HepG2 (cell line): ENCODE results near the gene SMOC1. TPM values are rescaled to one million over a fixed set of nuclear protein-coding genes. Genes with fewer than 3 reads are reported as not detected.

Experiments
- EZH2 ChIP-seq: conservative IDR thresholded peaks from 2 replicates; pipeline ENCODE4 v1.6.1; 2012; ENCODE audit warnings: mild to moderate bottlenecking, low read depth, low read length, moderate library complexity
- HNRNPL ChIP-seq: fragments of 200-400 bp; formaldehyde crosslinking; IDR thresholded peaks from 2 replicates; pipeline ENCODE4 v1.6.1; 2017; ENCODE audit warnings: mild to moderate bottlenecking, low read depth, low read length
- IKZF4 ChIP-seq: sonication (generic); formaldehyde crosslinking; IDR thresholded peaks from 2 replicates; pipeline ENCODE4 v1.5.1; 2020; ENCODE audit warnings: borderline replicate concordance, mild to moderate bottlenecking, low read depth, missing genetic modification reagents; ENCODE audit errors: not compliant biosample characterization
- KDM6A ChIP-seq: IDR thresholded peaks from 2 replicates; pipeline ENCODE4 v1.6.1; 2016; ENCODE audit warnings: low read depth
- NFYB ChIP-seq: sonication (generic); formaldehyde crosslinking; IDR thresholded peaks from 2 replicates; pipeline ENCODE4 v1.4.0; 2020; ENCODE audit warnings: missing genetic modification reagents
- NR1H2 ChIP-seq: sonication (generic); formaldehyde crosslinking; IDR thresholded peaks from 2 replicates; pipeline ENCODE4 v1.8.1; 2022; ENCODE audit warnings: low read depth, missing genetic modification reagents, borderline replicate concordance
- PLSCR1 ChIP-seq: sonication (generic); formaldehyde crosslinking; IDR thresholded peaks from 2 replicates; pipeline ENCODE4 v1.5.0; 2020; ENCODE audit warnings: missing genetic modification reagents, mild to moderate bottlenecking, borderline replicate concordance
- RAD21 ChIP-seq: fragments of 450-650 bp; formaldehyde crosslinking; IDR thresholded peaks from 2 replicates; pipeline ENCODE4 v1.5.0; 2020; ENCODE audit warnings: mild to moderate bottlenecking
- RFXAP ChIP-seq: sonication (generic); formaldehyde crosslinking; IDR thresholded peaks from 2 replicates; pipeline ENCODE4 v1.4.0; 2020; ENCODE audit warnings: missing genetic modification reagents, borderline replicate concordance
- TEAD2 ChIP-seq: sonication (generic); formaldehyde crosslinking; IDR thresholded peaks from 2 replicates; pipeline ENCODE4 v1.9.0; 2021; ENCODE audit warnings: missing genetic modification reagents
- ZFAT ChIP-seq: sonication (generic); formaldehyde crosslinking; conservative IDR thresholded peaks from 2 replicates; pipeline ENCODE4 v1.8.1; 2023; ENCODE audit warnings: missing genetic modification reagents, inconsistent platforms
- ZNF678 ChIP-seq: sonication (generic); formaldehyde crosslinking; IDR thresholded peaks from 2 replicates; pipeline ENCODE4 v1.4.0; 2020; ENCODE audit warnings: mild to moderate bottlenecking, missing genetic modification reagents
- polyA plus RNA-seq, 8 experiments: library from polyadenylated mRNA; depleted of rRNA in 3 of 8; stranded (reverse) in 7 of 8; unstranded in 1 of 8; fragments of >200 nt; fragmentation: Illumina TruSeq in 4 of 8; extraction: Trizol in 4 of 8; gene quantifications; 2 replicates each; pipeline versions ENCODE4 v1.2.1 to v1.2.3, GENCODE V29; 2011 to 2016; ENCODE audit warnings: low read depth in 4 of 8, missing spikeins in 1 of 8, mixed read lengths in 1 of 8; ENCODE audit not compliant: insufficient read depth in 1 of 8
- total RNA-seq, 5 experiments: library from RNA; depleted of rRNA; stranded (reverse); fragments of >200 nt; fragmentation: Illumina TruSeq; extraction: Trizol; gene quantifications; 2 replicates each; pipeline ENCODE4 v1.2.3, GENCODE V29; 2016; ENCODE audit warnings: low read depth in 1 of 5
- TF ChIP-seq, protein P1 (sequence below), 2 experiments: fragments of 450-650 bp in 1 of 2; sonication (generic) in 1 of 2; formaldehyde crosslinking in 1 of 2; IDR thresholded peaks; 2 replicates each; pipeline versions ENCODE4 v1.6.1 to v1.8.0; 2016 to 2022; ENCODE audit warnings: antibody characterized with exemption in 1 of 2, mild to moderate bottlenecking in 1 of 2, missing genetic modification reagents in 1 of 2
- TF ChIP-seq, protein P2 (sequence below): sonication (generic); formaldehyde crosslinking; IDR thresholded peaks from 2 replicates; pipeline ENCODE4 v1.5.0; 2020; ENCODE audit warnings: missing genetic modification reagents, mild to moderate bottlenecking, borderline replicate concordance

SMOC1 gene
- total and polyA plus RNA-seq, 2 of the 13 experiments (the other 11 are each of a cell fraction or from before 2014, with no cell fraction given): 17.8 to 35.6 TPM

DNA sequence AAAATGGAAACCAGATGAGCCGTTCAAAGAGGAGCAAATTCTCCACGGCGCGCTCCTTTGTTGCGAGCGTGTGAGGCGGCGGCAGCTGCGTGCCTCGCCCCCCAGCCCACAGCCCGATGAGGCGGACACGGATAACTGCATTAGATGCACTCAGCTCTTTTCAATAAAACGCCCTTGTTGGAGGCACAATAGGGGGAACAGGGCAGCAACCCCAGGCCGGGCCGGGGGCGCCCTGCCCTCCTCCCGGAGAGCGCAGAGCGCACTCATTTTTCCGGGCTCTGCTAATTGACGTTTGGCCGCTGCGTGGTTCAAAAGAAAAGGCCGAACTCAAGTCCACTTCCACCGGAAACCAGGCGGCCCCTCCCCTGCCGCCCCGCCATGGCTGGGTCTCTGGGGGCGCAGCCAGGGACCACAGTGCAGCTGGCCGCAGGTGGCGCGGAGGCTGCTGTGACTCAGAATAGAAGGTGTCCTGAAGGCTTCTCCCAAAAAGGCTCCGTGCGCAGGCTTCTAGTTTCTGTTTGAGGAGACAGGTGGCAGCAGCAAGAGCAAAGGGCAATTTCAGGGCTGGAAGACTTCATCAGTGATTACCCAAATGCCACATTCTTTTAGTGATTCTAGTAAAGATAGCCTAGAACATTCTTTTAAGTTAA is 29.0 kb upstream of the SMOC1 start (continued):
- TF ChIP-seq, protein P1, sequence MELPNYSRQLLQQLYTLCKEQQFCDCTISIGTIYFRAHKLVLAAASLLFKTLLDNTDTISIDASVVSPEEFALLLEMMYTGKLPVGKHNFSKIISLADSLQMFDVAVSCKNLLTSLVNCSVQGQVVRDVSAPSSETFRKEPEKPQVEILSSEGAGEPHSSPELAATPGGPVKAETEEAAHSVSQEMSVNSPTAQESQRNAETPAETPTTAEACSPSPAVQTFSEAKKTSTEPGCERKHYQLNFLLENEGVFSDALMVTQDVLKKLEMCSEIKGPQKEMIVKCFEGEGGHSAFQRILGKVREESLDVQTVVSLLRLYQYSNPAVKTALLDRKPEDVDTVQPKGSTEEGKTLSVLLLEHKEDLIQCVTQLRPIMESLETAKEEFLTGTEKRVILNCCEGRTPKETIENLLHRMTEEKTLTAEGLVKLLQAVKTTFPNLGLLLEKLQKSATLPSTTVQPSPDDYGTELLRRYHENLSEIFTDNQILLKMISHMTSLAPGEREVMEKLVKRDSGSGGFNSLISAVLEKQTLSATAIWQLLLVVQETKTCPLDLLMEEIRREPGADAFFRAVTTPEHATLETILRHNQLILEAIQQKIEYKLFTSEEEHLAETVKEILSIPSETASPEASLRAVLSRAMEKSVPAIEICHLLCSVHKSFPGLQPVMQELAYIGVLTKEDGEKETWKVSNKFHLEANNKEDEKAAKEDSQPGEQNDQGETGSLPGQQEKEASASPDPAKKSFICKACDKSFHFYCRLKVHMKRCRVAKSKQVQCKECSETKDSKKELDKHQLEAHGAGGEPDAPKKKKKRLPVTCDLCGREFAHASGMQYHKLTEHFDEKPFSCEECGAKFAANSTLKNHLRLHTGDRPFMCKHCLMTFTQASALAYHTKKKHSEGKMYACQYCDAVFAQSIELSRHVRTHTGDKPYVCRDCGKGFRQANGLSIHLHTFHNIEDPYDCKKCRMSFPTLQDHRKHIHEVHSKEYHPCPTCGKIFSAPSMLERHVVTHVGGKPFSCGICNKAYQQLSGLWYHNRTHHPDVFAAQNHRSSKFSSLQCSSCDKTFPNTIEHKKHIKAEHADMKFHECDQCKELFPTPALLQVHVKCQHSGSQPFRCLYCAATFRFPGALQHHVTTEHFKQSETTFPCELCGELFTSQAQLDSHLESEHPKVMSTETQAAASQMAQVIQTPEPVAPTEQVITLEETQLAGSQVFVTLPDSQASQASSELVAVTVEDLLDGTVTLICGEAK (IDR thresholded peaks at IDR 0.05): no peak
- TF ChIP-seq, protein P1 (CRISPR knock-in tag; IDR thresholded peaks at IDR 0.05): no peak
- TF ChIP-seq IKZF4 (CRISPR knock-in tag) (no peak), HNRNPL (peak; percentile 73), PLSCR1 (CRISPR knock-in tag) (no peak), TEAD2 (CRISPR knock-in tag) (no peak), EZH2 (no peak), ZNF678 (CRISPR knock-in tag) (no peak), RAD21 (CRISPR knock-in tag) (peak; percentile 50), KDM6A (no peak; the same call in 1 of the 2 replicates), ZFAT (no peak), NFYB (0 out of 2 replicates have a peak, but pooled peaks have one; percentile 12), RFXAP (CRISPR knock-in tag) (peak; percentile 66), NR1H2 (CRISPR knock-in tag) (no peak)
- TF ChIP-seq, protein P2, sequence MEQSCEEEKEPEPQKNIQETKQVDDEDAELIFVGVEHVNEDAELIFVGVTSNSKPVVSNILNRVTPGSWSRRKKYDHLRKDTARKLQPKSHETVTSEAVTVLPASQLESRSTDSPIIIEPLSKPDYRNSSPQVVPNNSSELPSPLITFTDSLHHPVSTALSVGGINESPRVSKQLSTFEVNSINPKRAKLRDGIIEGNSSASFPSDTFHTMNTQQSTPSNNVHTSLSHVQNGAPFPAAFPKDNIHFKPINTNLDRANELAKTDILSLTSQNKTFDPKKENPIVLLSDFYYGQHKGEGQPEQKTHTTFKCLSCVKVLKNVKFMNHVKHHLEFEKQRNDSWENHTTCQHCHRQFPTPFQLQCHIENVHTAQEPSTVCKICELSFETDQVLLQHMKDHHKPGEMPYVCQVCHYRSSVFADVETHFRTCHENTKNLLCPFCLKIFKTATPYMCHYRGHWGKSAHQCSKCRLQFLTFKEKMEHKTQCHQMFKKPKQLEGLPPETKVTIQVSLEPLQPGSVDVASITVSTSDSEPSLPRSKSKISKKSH: peak; percentile 28; the same call in 1 of the 2 replicates
